Loucy (cell line): ENCODE results near the gene FCRL6.

Experiments used
- CTCF ChIP-seq: fragments of 200-600 bp; sonication (generic); conservative IDR thresholded peaks from 2 replicates; pipeline ENCODE4 v1.5.1; 2014; ENCODE audit warnings: mild to moderate bottlenecking, antibody characterized with exemption, low read length
- EZH2phosphoT487 ChIP-seq: fragments of 200-600 bp; IDR thresholded peaks from 2 replicates; pipeline ENCODE4 v1.6.1; 2018; ENCODE audit warnings: antibody characterized with exemption, mild to moderate bottlenecking, moderate library complexity, borderline replicate concordance

GRCh38 chr1:159827549-159827948, 25.4 kb downstream of the FCRL6 start:
- no peak for TF ChIP-seq CTCF
- no peak for TF ChIP-seq EZH2phosphoT487
